Smooth muscle cell (in vitro differentiated cells): ENCODE data around the gene IFNA2. TPM values are rescaled to one million over a fixed set of nuclear protein-coding genes. Genes with fewer than 3 reads are reported as not detected.

ENCODE experiments used
- DNase-seq: peaks from one replicate; lab custom pipeline; 2025; ENCODE audit not compliant: unreplicated experiment; lab: John Stamatoyannopoulos, UW
- H2AFZ ChIP-seq: fragments of 200-600 bp; sonication (generic); 2 replicates; pipeline ENCODE4 v1.6.0; 2016; ENCODE audit warnings: antibody characterized with exemption, low read depth, mild to moderate bottlenecking
- H3F3A ChIP-seq: fragments of 200-600 bp; sonication (generic); 2 replicates; pipeline ENCODE4 v1.6.0; 2017; ENCODE audit warnings: antibody characterized with exemption, low read depth
- H3K27ac ChIP-seq: fragments of 200-600 bp; sonication (generic); 2 replicates; pipeline ENCODE4 v1.5.1; 2016; ENCODE audit warnings: low read depth, mild to moderate bottlenecking
- H3K27me3 ChIP-seq: fragments of 200-600 bp; sonication (generic); 2 replicates; pipeline ENCODE4 v1.6.1; 2016; ENCODE audit warnings: low read depth, mild to moderate bottlenecking
- H3K36me3 ChIP-seq: fragments of 200-600 bp; sonication (generic); 2 replicates; pipeline ENCODE4 v1.5.1; 2016; ENCODE audit warnings: low read depth
- H3K4me1 ChIP-seq: fragments of 200-600 bp; sonication (generic); 2 replicates; pipeline ENCODE4 v1.5.1; 2016; ENCODE audit warnings: low read depth
- H3K4me2 ChIP-seq: fragments of 200-600 bp; sonication (generic); 2 replicates; pipeline ENCODE4 v1.6.0; 2016; ENCODE audit warnings: mild to moderate bottlenecking
- H3K4me3 ChIP-seq: fragments of 200-600 bp; sonication (generic); 2 replicates; pipeline ENCODE4 v1.5.1; 2016; ENCODE audit warnings: mild to moderate bottlenecking
- H3K79me2 ChIP-seq: fragments of 200-600 bp; sonication (generic); 2 replicates; pipeline ENCODE4 v1.6.0; 2016; ENCODE audit warnings: low read depth, mild to moderate bottlenecking
- H3K9ac ChIP-seq: fragments of 200-600 bp; sonication (generic); 2 replicates; pipeline ENCODE4 v1.6.0; 2016; ENCODE audit warnings: low read depth
- H3K9me3 ChIP-seq: fragments of 200-600 bp; sonication (generic); replicated peaks from 2 replicates; pipeline ENCODE4 v1.5.1; 2016; ENCODE audit warnings: low read depth
- H4K20me1 ChIP-seq: fragments of 200-600 bp; sonication (generic); 2 replicates; pipeline ENCODE4 v1.6.0; 2016; ENCODE audit warnings: low read depth
- WGBS: methylation state at CpG from one replicate; pipeline ENCODE4 v1.1.7; 2016; ENCODE audit warnings: low lambda C conversion rate; 5-methylcytosine and 5-hydroxymethylcytosine counted together
- polyA plus RNA-seq: library from polyadenylated mRNA; unstranded; fragments of >200 nt; fragmentation: Nextera tagmentation; extraction: Ambion mirVana; gene quantifications from 2 replicates; pipeline ENCODE4 v1.2.1, GENCODE V29; 2016
- total RNA-seq: library from RNA; depleted of rRNA; stranded (reverse); fragments of >200 nt; gene quantifications from 2 replicates; pipeline ENCODE4 v1.2.3, GENCODE V29; 2014
- TF ChIP-seq, protein P1 (sequence below): fragments of 200-600 bp; sonication (generic); IDR thresholded peaks from 2 replicates; pipeline ENCODE4 v1.5.1; 2017; ENCODE audit warnings: borderline replicate concordance, mild to moderate bottlenecking, antibody characterized with exemption; ENCODE audit not compliant: insufficient read depth, poor library complexity, severe bottlenecking

The IFNA2 gene
- total and polyA plus RNA-seq, 2 experiments from 2014 or later = not detected

GRCh38 chr9:21362287-21362686, 22.9 kb downstream of the IFNA2 start:
- H3K27me3 ChIP-seq = no peaks in the 10 kb centered on the region
- no peaks in the 10 kb centered on the region for H3K4me1 ChIP-seq
- WGBS = 95% methylated on average over 8 of the region's 8 CpGs
- H3F3A ChIP-seq = no peaks in the 10 kb centered on the region
- no peak overlapping the region for H2AFZ ChIP-seq
- TF ChIP-seq, protein P1, sequence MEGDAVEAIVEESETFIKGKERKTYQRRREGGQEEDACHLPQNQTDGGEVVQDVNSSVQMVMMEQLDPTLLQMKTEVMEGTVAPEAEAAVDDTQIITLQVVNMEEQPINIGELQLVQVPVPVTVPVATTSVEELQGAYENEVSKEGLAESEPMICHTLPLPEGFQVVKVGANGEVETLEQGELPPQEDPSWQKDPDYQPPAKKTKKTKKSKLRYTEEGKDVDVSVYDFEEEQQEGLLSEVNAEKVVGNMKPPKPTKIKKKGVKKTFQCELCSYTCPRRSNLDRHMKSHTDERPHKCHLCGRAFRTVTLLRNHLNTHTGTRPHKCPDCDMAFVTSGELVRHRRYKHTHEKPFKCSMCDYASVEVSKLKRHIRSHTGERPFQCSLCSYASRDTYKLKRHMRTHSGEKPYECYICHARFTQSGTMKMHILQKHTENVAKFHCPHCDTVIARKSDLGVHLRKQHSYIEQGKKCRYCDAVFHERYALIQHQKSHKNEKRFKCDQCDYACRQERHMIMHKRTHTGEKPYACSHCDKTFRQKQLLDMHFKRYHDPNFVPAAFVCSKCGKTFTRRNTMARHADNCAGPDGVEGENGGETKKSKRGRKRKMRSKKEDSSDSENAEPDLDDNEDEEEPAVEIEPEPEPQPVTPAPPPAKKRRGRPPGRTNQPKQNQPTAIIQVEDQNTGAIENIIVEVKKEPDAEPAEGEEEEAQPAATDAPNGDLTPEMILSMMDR = no peak
- H3K9ac ChIP-seq = no peak overlapping the region
- H3K79me2 ChIP-seq = no peaks in the 10 kb centered on the region
- no peaks in the 10 kb centered on the region for H3K36me3 ChIP-seq
- no peaks in the 10 kb centered on the region for H3K9me3 ChIP-seq
- no peak overlapping the region for H3K4me2 ChIP-seq
- DNase-seq = no peak
- H3K4me3 ChIP-seq = no peak overlapping the region
- H4K20me1 ChIP-seq = no peaks in the 10 kb centered on the region
- H3K27ac ChIP-seq = no peak overlapping the region

GRCh38 chr9:21357479-21358460, 27.4 kb downstream of the IFNA2 start:
- WGBS = 46% methylated on average over 7 of the region's 7 CpGs
- H2AFZ ChIP-seq = peak overlapping the region; percentile 84
- DNase-seq = no peak
- no peaks in the 10 kb centered on the region for H4K20me1 ChIP-seq
- no peaks in the 10 kb centered on the region for H3K27me3 ChIP-seq
- no peaks in the 10 kb centered on the region for H3F3A ChIP-seq
- no peak overlapping the region for H3K9ac ChIP-seq
- peak overlapping the region; percentile 79 for H3K4me2 ChIP-seq
- no peaks in the 10 kb centered on the region for H3K4me1 ChIP-seq
- H3K4me3 ChIP-seq = peak overlapping the region; percentile 25
- H3K36me3 ChIP-seq = no peaks in the 10 kb centered on the region
- no peaks in the 10 kb centered on the region for H3K9me3 ChIP-seq
- H3K27ac ChIP-seq = peak overlapping the region; percentile 65
- TF ChIP-seq, protein P1 = no peak
- H3K79me2 ChIP-seq = no peaks in the 10 kb centered on the region

DNA sequence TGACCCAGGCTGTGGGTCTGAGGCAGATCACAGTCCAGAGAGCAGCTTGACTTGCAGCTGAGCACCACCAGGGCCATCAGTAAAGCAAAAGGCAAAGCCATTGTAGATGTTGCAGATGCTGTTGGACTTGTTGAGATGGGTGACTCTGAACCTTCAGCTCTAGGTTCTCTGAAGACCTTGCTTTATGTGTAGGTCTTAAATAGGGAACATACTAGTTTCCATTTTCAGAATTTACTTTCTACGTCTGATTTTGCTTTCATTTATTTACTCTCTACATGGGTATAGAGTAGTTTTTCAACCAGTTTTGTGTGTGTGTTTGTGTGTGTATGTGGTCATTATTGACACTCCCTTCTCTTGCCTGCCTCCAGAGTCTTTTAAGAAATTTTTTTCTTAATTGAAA, 34.4 kb downstream of the IFNA2 start, which contains the start of gene IFNA6:
Gene IFNA6 (minus strand): TSS at position 101 of the 400 bp plus-strand sequence. CDS start 0 bp downstream, at position 101.
- WGBS = 96% methylated on average over 1 of the region's 1 CpG
- H3K79me2 ChIP-seq = no peaks in the 10 kb centered on the region
- H3K9me3 ChIP-seq = no peaks in the 10 kb centered on the region
- no peaks in the 10 kb centered on the region for H4K20me1 ChIP-seq
- TF ChIP-seq, protein P1 = no peak
- H3F3A ChIP-seq = no peaks in the 10 kb centered on the region
- no peak within 1 kb of the TSS for H3K9ac ChIP-seq
- no peaks in the 10 kb centered on the region for H3K27me3 ChIP-seq
- DNase-seq = no peak
- no peak within 1 kb of the TSS for H3K27ac ChIP-seq
- no peak within 1 kb of the TSS for H3K4me3 ChIP-seq
- no peak within 1 kb of the TSS for H3K4me2 ChIP-seq
- H3K4me1 ChIP-seq = no peaks in the 10 kb centered on the region
- no peaks in the 10 kb centered on the region for H3K36me3 ChIP-seq
- no peak within 1 kb of the TSS for H2AFZ ChIP-seq
